Measurements from ENCODE around the gene RPS6KA2.
A peak's percentile ranks its signal among the peaks of the same experiment; 100 is the strongest.

RPS6KA2 gene

DNA sequence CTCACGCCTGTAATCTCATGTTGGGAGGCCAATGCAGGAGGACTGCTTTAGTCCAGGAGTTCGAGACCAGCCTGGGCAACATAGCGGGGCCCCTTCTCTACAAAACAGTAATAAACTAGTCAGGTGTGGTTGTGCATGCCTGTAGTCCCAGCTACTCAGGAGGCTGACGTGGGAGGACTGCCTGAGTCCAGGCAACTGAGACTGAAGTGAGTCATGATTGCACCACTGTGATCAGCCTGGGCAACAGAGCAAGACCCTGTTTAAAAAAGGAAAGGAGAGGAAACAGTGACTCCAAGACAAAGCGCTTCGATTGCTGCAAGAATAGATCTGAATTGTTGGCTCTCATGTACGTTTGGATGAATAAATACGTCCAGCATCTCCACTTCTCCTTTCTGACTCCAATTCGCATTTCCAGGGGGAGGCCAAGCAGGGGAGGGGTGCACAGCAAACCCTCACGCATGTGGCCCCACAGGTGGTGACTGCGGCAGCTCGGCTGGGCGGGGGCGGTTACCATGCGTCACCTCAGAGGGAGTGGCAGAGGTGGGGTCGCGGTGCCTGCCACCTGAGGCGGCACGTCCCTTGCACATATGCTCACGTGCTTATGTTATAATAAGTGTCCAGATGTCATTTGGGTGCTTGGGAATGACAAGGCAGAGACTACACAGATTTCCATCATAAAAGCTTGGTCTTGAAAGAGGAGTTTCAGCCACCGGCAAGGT is 149.2 kb downstream of the RPS6KA2 start:
- no peak for DNase-seq

DNA sequence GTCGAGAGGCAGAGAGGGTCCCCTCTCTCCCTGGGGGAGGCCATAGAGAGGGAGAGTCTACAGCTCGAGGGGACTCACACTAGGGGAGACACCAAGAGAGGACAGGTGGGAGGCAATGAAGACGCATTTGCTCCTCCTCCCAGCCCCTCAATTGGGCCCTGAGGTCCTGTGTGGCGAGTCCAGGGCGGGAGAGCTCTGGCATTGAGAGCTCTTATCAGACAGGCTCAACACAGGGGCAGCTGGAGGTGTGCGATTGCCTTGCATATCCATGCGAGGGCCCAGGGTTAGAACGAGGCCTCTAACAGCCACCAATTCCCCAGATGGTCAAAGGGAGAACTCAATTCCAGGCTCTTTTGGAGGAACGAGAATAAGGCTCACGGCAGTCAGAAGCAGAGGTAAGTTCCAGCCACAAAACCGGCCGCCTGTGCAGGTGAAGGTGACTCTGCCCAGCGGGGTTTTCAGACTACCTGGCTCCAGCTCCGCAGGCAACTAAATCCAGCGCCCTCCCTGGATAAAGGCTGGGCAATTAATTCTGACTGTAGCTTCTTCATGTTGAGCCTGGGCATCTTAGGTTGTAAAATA is 150.3 kb downstream of the RPS6KA2 start:
- peak; percentile 81 for DNase-seq

DNA sequence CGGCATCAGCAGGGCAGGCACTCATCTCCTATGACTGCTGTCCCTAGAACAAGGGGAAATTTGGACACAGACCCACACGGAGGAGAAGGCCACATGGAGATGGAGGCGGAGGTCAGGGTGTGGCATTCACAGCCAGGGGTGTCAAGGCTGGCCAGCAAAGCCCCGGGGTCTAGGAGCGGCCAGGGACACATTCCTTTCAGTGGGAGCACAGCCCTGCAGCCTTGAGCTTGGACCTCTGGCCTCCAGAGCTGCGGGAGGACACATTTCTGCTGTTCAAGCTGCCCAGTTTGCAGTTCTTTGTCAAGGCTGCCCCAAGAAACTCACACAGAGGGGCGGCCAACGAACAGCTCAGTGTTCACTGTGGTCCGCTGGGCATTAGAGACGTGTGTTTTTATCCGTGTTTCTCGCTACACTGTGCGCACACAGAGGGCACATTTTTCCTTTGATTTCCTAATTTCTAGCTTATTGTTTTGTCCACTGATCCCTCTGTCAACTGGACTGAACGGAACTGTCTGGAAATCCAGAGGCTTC is 150.9 kb downstream of the RPS6KA2 start:
- DNase-seq, result no peak

DNA sequence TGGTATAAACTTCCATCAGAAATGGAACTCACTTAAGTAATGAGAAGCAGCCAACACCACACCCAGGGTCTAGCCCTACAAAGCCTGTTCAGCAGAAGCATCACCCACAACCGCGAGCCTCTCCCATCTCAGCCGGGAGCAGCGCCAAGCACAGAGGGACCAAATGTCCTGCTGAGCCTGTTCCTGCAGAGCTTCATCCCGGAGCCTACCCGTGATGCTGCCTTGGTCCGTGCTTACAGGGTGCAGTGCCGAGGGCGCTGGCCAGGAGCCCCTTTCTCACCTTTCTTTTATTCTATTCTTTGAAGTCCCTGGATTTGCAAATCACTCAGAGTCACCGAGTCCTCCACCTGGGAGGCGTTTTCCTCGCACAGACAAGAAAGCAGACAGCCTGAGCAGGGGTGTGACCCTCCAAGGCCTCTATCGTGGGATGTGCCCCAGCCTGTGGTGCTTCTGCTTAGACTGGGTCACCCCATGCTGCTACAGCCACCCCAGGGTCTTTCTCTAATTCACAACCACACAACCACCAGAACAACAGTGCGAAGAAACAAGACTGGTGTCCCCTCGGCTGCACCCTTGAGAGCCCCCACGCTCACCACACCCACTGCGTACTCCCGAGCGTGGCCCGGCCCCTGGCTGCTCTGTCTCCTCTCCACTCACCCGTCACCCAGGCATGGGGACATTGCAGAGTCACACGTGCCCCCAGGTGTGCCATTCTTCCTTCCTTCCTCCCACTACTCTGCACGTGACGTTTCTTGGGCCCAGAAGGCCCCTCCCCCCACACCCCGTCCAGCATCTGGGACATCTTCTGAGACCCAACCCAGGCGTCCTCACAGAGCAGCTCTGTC is 152.1 kb downstream of the RPS6KA2 start:
- no peak for DNase-seq

DNA sequence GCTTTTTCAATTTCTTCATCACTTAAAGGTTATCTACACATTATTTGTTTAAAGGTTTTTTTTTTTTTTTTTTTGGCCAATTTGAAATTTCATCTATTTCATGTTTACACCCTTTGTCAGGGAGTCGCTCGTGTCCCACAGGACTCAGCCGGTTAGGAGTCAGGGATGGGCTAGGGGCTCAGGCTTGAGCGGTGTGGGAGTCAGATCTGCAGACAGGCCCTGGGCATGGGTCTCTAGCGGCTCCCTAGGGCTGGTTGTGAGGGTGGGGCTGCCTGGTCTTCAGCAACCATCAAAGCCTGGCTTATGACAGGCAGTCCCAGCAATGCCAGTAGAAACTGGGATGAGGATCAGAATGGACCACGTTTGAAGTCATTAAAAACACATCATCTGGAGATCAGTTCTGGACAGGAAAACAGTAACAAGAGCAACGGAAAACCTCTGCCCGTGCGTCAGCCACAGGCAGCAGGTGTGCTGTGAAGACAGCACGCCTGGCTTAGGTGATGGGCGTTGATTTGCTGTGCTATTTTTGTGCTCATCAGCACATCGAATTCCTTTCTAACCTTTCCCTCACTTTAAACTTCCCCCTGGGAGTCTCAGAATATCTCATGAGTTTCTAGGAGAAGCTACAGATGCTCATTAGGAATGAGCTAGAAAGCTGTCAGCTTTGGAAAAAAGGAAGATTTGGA is 153.0 kb downstream of the RPS6KA2 start:
- no peak for DNase-seq

DNA sequence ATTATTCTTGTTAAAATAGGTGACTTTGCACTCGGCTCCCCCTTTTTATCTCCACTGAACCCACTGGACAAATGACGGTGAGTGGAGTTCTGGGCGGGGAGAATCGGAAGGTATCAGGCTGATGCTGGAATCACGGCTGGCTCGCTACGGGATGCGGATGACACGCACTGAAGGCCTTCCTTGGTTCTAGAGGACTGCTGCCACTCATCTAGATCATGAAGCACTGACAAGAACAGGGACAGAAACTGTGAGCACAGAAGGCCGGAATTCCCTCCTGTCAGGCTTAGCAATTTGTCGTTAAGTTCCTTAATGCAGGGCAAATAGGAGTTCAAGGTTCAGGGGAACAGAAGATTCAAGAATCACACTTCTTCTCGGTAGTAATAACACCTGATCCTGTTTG is 154.4 kb downstream of the RPS6KA2 start:
- no peak for DNase-seq

DNA sequence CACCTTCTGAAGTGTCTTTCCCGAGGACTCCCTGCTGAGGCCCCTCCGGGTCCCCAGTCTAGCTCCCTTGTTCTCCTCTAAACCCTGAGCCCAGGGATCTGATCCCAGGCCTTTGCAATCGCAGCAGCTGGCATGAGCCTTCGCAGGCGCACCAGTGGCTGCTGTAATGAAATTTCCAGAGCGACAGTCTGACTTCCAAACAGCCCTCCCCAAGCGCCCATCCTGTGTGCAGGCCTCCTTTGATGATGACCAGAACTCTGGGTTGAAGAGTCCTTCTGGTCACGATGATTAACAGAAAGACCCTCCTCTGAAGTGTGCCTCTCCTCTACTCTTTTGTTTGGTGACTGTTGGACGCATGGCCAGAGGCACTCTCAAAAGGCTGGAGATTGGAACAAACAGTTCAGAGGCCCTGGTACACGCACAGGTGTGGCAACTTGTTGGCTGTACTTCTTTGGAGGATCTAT is 155.2 kb downstream of the RPS6KA2 start:
- DNase-seq, result no peak

DNA sequence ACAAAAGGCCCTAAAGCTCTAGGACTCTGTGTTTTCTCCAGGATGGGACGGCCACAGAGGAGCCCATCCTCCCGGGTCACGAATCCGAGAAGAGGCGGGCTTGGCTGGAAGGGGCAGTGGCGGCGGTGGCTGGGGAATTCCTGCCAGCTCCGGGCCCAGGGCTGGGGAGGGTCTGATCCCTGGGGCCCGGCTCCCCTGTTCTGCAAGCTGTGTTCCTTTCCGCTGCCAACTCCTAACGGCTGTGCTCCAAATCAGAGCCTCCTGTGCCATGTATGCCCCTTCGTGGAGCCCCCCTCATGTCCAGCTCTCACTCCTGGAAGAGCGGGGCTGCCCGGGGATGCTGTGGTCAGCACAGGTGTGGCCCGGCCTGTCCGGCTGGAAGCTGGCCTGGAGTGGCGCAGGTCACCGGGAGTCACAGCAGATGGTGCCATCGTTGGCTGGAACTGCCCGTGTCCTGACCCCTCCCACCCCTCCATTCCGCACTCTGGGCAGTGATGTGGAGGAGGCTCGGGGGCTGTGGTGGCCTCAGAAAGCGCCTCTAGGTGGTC is 156.1 kb downstream of the RPS6KA2 start:
- DNase-seq, result no peak

DNA sequence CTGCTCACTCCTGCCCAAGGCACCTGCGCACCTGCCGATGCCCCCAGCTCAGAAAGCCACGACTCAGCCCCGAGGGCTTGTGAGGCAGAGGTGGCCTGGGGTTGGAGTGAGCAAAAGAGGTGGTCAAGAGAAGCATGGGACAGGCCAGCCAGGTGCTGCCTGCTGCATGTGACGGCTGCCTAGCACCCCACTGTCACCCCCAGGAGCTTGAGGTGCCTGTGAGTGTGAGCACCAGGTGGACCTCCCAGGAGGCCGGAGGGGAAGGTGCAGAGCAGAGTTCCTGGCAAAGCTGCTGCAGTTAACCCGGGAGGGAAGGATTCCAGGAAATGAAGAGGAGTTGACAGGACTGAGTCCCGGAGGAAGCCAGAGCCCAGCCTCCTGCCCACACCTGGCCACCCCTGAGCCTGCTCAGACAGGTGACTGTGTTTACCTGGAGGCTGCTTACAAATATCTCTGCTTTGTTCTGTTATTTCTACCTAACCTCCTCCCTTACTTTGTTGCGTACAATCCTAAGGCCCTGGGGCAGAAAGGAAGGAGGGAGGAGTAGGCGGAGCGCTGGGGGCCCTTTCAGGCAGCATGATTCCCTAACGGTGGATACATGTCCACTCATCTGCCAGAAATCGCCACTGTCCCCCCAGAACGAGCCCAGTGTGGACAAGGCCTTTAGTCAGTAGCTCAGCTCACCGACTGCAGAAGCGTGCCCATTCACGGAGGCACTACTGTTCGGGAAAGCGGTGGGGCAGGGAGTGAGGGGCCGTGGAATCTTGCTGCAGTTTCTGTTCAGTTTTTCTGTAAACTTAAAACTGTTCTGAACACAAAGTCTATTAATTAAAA is 156.8 kb downstream of the RPS6KA2 start:
- no peak for DNase-seq

DNA sequence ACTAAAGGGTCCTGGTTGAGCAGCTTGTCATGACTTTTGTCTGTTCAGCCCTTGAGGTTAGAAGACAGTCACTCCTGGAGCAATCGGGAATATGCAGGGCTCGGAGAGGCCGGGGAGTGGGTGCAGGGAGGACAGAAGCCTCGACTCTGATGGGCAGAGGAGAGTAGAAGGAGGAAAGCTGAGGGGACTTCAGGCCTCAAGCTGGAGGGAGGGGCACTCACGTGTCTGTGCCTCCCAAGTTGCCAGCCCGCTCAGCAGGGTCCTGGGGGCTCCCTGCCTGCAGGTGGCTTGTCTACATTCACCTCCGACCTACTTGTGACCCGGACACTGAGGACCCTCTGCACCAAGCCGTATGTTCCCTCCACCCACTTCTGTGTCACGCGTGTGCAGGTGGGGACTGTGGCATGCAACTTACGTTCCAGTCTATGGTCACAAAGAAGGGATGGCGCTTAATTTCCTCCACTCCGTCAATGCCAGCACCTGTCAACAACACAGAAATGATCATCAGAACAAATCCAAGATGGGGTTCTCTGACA is 157.6 kb downstream of the RPS6KA2 start:
- no peak for DNase-seq

DNA sequence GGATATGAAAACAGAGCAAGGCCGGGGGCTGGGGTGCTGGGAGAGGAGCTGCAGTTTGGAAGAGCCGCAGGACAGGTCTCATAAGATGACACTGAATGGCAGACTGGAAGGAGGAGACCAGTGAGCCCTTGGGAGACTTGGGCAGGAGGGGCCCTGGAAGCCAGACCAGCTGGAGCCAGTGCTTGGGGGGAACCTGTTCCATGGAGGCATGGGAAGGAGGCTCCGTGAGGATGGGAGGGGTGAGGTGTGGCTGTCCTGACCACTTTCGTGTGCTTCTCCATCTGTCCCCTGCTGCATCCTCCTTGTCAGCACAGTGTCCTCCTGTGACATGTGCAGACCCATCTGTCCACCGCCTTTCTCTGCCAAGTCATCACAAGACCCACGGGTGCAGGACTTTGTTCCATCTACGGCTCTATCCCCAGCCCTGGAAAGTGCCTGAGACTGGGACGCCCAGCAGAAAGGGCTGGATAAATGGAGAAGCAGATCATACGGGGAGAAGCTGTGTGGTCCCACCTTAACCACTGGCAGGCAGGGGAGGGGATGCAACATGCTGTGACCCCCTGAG is 159.5 kb downstream of the RPS6KA2 start:
- DNase-seq, result no peak

DNA sequence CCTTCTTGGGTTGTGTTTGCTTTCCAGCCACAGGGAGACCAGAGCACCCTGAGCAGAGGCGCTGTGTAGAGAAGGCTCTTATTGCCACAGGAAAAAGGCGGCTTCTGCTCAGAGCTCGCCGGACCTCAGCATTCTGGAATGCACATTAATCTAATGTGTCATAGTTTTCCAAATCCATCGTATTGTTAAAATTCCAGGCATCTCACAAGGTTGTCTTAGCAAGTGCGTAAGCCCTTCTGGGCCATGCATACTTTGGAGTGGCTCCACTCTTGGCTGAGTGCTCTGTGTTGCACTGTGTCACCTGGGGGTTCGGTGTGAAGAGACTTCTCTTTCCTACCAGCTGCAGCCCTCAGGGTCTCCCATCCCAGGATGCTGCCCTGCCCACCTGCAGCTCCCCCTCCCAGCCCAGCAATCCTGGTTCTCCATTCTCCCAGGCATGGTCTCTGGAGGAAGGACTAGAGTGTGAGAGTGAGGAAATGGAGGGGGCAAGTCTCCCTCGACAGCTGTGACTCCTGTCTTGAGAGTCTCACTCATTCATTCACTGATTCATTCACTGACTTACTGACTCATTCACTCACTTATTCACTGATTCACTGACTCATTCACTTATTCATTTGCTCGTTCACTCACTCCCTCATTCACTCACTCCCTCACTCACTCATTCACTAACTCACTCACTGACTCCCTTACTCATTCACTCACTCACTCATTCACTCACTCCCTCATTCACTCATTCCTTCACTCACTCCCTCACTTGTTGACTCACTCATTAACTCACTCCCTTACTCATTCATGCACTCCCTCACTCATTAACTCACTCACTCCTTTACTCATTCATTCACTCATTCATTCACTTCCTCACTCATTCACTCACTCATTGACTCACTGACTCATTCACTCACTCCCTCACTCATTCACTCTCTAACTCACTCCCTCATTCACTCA is 160.6 kb downstream of the RPS6KA2 start:
- DNase-seq, result no peak

DNA sequence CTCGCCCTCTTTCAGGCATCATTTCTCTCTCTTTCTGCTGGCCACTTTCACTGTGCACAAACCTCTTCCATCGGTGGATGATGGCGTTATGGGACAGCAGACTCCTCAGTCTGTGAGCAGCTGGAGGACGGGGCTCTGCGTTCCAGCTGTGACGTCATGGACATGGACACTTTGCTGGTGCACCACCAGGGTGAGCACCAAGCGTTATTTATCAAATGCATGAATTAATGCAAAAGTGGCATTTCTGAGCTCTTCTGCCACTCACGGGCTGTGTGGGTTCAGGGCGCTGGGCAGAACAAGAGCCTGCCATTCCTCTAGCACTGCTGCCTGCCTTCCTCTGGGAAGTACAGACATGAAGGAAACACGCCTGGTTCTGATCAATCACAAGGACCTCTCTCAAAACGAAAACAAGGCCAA is 161.4 kb downstream of the RPS6KA2 start:
- no peak for DNase-seq

DNA sequence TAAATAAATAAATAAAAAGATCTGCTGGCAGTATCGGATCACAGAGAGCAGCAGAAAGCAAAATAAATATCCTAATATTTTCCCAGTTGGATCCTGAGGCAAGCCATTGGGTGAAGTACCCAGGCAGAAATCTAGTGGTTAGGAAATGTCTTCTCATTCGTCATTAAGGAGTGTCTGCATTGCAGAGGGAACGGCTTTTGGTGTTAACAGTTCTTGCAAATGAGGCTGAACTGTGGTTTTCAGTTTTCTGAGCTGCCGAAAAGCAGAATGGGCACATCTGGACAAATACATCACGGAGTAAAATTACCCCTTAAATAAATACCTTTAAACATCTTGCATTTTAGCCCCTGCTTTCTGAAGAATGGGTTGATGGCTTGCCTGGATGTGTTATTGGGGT is 162.1 kb downstream of the RPS6KA2 start:
- DNase-seq, result no peak

DNA sequence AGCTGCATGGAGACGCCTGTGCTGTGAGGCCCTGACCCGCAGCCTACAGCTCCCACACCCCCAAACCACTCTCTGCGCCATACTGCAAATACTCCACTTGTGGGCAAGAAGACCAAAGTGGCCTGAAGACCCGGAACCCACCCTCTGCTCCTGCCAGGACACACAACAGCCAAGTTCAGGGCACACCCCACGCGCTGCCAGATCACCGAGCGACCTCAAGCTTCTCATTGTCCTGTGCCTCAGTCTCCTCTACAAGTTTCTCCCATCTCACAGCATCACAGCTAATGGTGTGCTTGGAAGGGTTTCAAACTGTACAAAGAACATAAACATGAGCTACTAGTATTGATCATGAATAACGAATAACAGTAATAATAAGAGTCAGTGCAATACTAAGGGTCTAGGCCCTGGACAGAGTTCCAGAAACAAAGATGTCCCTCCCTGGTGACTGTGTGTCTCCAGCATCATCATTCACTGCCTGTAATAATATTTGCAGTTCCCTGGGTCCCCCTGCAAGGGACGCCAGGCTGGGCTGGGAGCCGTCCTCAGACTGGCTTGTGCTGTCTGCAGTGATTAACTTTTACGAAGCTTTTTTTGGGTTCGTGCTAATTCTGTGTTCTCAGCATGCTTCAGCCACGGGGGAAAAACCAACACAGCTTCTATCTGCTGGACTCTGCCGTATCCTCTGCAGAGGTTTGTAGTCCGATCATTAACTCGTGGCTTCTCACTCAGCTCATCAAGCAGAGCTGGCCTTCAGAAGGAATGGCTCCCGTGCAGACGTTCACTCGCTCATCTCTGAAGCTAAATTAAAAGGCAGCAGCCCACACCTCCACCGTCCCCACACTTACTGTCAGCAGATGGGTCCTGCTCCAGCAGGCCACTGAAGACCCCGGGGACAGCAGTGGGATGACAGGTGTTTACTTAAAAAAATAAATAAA is 162.7 kb downstream of the RPS6KA2 start:
- DNase-seq, result no peak

DNA sequence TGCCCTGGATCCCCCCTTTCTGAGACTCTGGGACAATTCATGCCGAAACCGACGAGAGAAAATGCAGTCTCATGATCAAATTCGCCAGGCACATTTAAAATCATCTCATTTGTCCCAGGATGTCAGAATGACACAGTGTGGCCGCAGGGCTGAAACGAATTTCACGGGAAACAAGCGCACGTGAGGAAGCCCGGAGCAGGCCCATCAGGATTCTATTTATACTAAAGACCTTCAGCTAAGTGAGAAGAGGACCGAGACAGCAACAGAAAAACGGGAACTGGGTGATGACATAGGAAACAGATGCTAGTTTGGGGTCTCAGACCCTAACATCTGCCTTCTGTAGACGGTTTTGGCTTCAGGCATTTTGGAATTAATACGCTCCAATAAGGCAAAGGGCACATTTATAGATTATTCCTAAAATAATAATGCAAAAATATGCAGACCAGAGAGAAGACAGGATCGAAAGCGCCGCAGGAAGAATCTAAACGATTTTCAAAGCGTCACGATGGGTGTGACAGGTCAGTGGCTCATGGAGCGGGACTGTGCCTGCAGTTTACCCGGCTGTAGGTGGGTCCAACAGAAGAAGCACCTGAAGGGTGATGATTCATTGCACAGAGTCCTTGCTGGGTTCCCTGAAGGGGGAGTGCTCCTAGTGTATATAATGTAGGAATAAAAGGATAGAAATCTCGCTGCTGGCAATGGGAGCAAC is 163.5 kb downstream of the RPS6KA2 start:
- DNase-seq, result no peak

DNA sequence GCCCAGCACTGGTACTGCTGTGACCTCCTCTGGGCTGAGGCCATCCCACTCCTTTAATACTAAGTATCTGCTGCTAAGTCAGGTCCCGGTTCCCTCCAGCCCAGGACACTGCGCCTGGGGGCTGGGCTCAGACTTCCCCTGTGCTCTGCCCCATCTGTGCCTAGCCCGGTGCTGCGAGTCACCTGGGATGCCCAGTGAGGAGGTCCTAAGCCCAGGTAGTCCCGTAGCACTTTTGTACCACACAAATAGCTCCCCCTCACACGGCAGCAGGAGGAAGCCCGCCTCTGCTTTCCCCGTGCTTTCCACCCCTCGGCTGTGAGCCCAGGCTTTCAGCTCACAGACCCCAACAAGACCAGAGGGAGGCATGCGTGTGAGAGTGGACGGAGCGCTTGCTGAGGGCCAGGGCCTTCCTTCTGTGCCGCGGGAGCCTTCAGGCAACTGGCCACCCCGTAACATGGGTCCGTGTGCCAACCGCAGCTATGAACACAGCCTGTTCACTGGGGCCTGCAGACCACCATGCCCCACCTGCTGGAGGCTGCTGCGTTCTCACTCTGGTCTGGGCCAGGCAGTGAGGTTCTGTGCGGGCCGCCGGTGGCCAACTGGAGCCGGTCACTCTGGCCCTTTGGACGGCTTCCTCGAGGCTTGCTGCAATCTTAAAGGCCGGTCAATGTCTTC is 164.5 kb downstream of the RPS6KA2 start:
- DNase-seq, result no peak
